ENCODE measurements around the gene PDCD4. TPM values are rescaled to one million over a fixed set of nuclear protein-coding genes. Genes with fewer than 3 reads are reported as not detected.
A peak's percentile ranks its signal among the peaks of the same experiment; 100 is the strongest.

PDCD4 gene
- total and polyA plus RNA-seq, 9 of the 15 experiments (the other 6 are each of a cell fraction or from before 2014, with no cell fraction given), result 12.9 to 44.1 (median 33.7) TPM

- TF ChIP-seq, protein P1, sequence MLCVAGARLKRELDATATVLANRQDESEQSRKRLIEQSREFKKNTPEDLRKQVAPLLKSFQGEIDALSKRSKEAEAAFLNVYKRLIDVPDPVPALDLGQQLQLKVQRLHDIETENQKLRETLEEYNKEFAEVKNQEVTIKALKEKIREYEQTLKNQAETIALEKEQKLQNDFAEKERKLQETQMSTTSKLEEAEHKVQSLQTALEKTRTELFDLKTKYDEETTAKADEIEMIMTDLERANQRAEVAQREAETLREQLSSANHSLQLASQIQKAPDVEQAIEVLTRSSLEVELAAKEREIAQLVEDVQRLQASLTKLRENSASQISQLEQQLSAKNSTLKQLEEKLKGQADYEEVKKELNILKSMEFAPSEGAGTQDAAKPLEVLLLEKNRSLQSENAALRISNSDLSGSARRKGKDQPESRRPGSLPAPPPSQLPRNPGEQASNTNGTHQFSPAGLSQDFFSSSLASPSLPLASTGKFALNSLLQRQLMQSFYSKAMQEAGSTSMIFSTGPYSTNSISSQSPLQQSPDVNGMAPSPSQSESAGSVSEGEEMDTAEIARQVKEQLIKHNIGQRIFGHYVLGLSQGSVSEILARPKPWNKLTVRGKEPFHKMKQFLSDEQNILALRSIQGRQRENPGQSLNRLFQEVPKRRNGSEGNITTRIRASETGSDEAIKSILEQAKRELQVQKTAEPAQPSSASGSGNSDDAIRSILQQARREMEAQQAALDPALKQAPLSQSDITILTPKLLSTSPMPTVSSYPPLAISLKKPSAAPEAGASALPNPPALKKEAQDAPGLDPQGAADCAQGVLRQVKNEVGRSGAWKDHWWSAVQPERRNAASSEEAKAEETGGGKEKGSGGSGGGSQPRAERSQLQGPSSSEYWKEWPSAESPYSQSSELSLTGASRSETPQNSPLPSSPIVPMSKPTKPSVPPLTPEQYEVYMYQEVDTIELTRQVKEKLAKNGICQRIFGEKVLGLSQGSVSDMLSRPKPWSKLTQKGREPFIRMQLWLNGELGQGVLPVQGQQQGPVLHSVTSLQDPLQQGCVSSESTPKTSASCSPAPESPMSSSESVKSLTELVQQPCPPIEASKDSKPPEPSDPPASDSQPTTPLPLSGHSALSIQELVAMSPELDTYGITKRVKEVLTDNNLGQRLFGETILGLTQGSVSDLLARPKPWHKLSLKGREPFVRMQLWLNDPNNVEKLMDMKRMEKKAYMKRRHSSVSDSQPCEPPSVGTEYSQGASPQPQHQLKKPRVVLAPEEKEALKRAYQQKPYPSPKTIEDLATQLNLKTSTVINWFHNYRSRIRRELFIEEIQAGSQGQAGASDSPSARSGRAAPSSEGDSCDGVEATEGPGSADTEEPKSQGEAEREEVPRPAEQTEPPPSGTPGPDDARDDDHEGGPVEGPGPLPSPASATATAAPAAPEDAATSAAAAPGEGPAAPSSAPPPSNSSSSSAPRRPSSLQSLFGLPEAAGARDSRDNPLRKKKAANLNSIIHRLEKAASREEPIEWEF (CRISPR knock-in tag; IDR thresholded peaks at IDR 0.05), result no peak
- TF ChIP-seq ZNF143 (CRISPR knock-in tag; IDR thresholded peaks at IDR 0.05) (no peak), COPS2 (conservative IDR thresholded peaks at IDR 0.05) (no peak), THRB (CRISPR knock-in tag; conservative IDR thresholded peaks at IDR 0.05) (no peak), EHMT2 (IDR thresholded peaks at IDR 0.05) (no peak), ZNF124 (CRISPR knock-in tag; IDR thresholded peaks at IDR 0.05) (no peak), EP400 (IDR thresholded peaks at IDR 0.05) (no peak), MNT (conservative IDR thresholded peaks at IDR 0.05) (no peak), ARID2 (IDR thresholded peaks at IDR 0.05) (no peak), NR3C1 (CRISPR knock-in tag; IDR thresholded peaks at IDR 0.05) (no peak), CBFA2T2 (conservative IDR thresholded peaks at IDR 0.05) (peak; percentile 93), NFATC3 (IDR thresholded peaks at IDR 0.05) (no peak), RFX5 (IDR thresholded peaks at IDR 0.05; ENCODE audit: low read depth, low read length) (no peak), FOSL1 (tag; conservative IDR thresholded peaks at IDR 0.05) (no peak), ZNF140 (CRISPR knock-in tag; IDR thresholded peaks at IDR 0.05) (no peak), RBM17 (IDR thresholded peaks at IDR 0.05; ENCODE audit: borderline replicate concordance, low read depth, low read length) (no peak), MEF2A (IDR thresholded peaks at IDR 0.05; ENCODE audit: control insufficient read depth, low read depth, low read length) (no peak), ZFP1 (CRISPR knock-in tag; IDR thresholded peaks at IDR 0.05) (no peak), SMARCE1 (IDR thresholded peaks at IDR 0.05) (peak; percentile 85)
Observed at GRCh38 chr10:110858297-110858934, 13.3 kb upstream of the PDCD4 start (continued).
